ENCODE results near the gene PPIA.

Gene PPIA

GRCh38 chr7:44847920-44848634, 51.6 kb downstream of the PPIA start, which contains the start of gene H2AZ2:
Gene H2AZ2 (minus strand): TSS chr7:44848087. CDS start chr7:44847971, 116 bp downstream.
- peak; percentile 98 for DNase-seq (ENCODE audit: low read depth)
- H3K4me3 ChIP-seq (ENCODE audit: low read depth, low read length): peak within 1 kb of the TSS; percentile 88
- TF ChIP-seq CTCF (IDR thresholded peaks at IDR 0.05; ENCODE audit: low read depth, low read length, missing control alignments): no peak

- DNase-seq (ENCODE audit: low read depth): no peak
- peak overlapping the region; percentile 87 for H3K4me3 ChIP-seq (ENCODE audit: low read depth, low read length)
- TF ChIP-seq CTCF (IDR thresholded peaks at IDR 0.05; ENCODE audit: low read depth, low read length, missing control alignments): no peak
Observed at GRCh38 chr7:44849259-44849884, 52.9 kb downstream of the PPIA start.

GRCh38 chr7:44849885-44850544, 53.5 kb downstream of the PPIA start:
- TF ChIP-seq CTCF (IDR thresholded peaks at IDR 0.05; ENCODE audit: low read depth, low read length, missing control alignments): no peak
- no peak for DNase-seq (ENCODE audit: low read depth)
- no peak overlapping the region for H3K4me3 ChIP-seq (ENCODE audit: low read depth, low read length)

GRCh38 chr7:44852590-44852989, 56.1 kb downstream of the PPIA start:
- H3K4me3 ChIP-seq (ENCODE audit: low read depth, low read length): no peak overlapping the region
- DNase-seq (ENCODE audit: low read depth): no peak
- TF ChIP-seq CTCF (IDR thresholded peaks at IDR 0.05; ENCODE audit: low read depth, low read length, missing control alignments): no peak
